SH-SY5Y (cell line): ENCODE measurements around the gene EFHD1.

Source experiments
- GATA2 ChIP-seq: IDR thresholded peaks from 2 replicates; pipeline ENCODE4 v1.6.1; 2011; ENCODE audit warnings: mild to moderate bottlenecking, low read depth, low read length
- GATA3 ChIP-seq: IDR thresholded peaks from 2 replicates; pipeline ENCODE4 v1.6.1; 2011; ENCODE audit warnings: low read depth, mild to moderate bottlenecking, low read length, moderate library complexity

DNA sequence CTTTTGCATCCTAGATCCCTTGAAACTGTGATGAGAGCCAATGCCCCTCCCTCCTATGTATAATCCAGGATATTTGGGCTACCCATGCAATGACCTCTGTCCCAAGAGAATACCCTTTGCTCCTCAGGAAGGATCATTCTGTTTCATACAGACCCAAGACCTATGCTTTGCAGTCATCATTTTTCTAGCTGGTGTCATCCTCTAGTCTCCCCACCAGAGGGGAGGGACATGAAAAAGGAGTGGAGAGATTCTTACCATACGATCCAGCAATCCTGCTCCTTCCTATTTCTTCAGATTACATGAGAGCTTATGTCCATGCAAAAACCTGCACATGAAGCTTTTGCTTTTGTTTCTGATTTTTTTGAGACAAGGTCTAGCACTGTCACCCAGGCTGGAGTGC is 50.0 kb downstream of the EFHD1 start:
- TF ChIP-seq GATA2 (no peak), GATA3 (no peak)
